Globus pallidus (tissue), 1 donor: ENCODE measurements around the gene SH3TC2.

ENCODE experiments used
- DNase-seq: peaks from one replicate; pipeline ENCODE4 v3.0.0-alpha.2; 2015; ENCODE audit warnings: low spot score

Gene SH3TC2

GRCh38 chr5:149028984-149029383 lies 33.9 kb downstream of the SH3TC2 start:
- no peak for DNase-seq

- no peak for DNase-seq
These were observed 34.7 kb downstream of the SH3TC2 start for GRCh38 chr5:149028161-149028560.

- DNase-seq = no peak
These were observed 35.2 kb downstream of the SH3TC2 start for GRCh38 chr5:149027636-149028035.

- DNase-seq = no peak
These were observed 37.9 kb downstream of the SH3TC2 start for GRCh38 chr5:149024943-149025342.

- no peak for DNase-seq
These were observed 38.4 kb downstream of the SH3TC2 start for GRCh38 chr5:149024477-149024876.

- DNase-seq = no peak
These were observed 40.7 kb downstream of the SH3TC2 start for GRCh38 chr5:149022200-149022599.

GRCh38 chr5:149019679-149020078 lies 43.2 kb downstream of the SH3TC2 start:
- DNase-seq = no peak

GRCh38 chr5:149018909-149019443 lies 43.9 kb downstream of the SH3TC2 start:
- DNase-seq = no peak

GRCh38 chr5:149017636-149018035 lies 45.2 kb downstream of the SH3TC2 start:
- DNase-seq = no peak

- no peak for DNase-seq
These were observed 47.3 kb downstream of the SH3TC2 start for GRCh38 chr5:149015561-149015960.

- no peak for DNase-seq
These were observed 47.7 kb downstream of the SH3TC2 start for GRCh38 chr5:149015126-149015525.

GRCh38 chr5:149014571-149015031 lies 48.3 kb downstream of the SH3TC2 start:
- no peak for DNase-seq

GRCh38 chr5:149013796-149014195 lies 49.1 kb downstream of the SH3TC2 start:
- DNase-seq = no peak

- no peak for DNase-seq
These were observed 50.5 kb downstream of the SH3TC2 start for GRCh38 chr5:149012350-149012749.

GRCh38 chr5:149011728-149012127 lies 51.1 kb downstream of the SH3TC2 start:
- no peak for DNase-seq

GRCh38 chr5:149011084-149011483 lies 51.8 kb downstream of the SH3TC2 start:
- DNase-seq = peak; percentile 78

GRCh38 chr5:149007174-149007573 lies 55.7 kb downstream of the SH3TC2 start:
- DNase-seq = no peak

GRCh38 chr5:149006426-149006825 lies 56.4 kb downstream of the SH3TC2 start:
- no peak for DNase-seq

- no peak for DNase-seq
These were observed 57.6 kb downstream of the SH3TC2 start for GRCh38 chr5:149005077-149005892.

- no peak for DNase-seq
These were observed 58.3 kb downstream of the SH3TC2 start for GRCh38 chr5:149004559-149004958.

- no peak for DNase-seq
These were observed 59.8 kb downstream of the SH3TC2 start for GRCh38 chr5:149002761-149003689.

GRCh38 chr5:149002053-149002452 lies 60.8 kb downstream of the SH3TC2 start:
- no peak for DNase-seq

- DNase-seq = no peak
These were observed 61.7 kb downstream of the SH3TC2 start for GRCh38 chr5:149001162-149001561.
